GM21717 (cell line): ENCODE data around the gene SPACA4.
"Not testable (repeated sequence)": the region's sequence is repeated elsewhere in the genome, so short reads cannot be mapped to it uniquely, and the experiment has no call there.

Source experiments
- ATAC-seq: cut with Tn5 transposase; IDR thresholded peaks from one replicate; pipeline ENCODE4 v1.9.1; 2021; ENCODE audit warnings: mild to moderate bottlenecking, moderate library complexity; ENCODE audit not compliant: unreplicated experiment

SPACA4 gene

GRCh38 chr19:48606463-48607358 lies at the start of gene SPACA4:
TSS of gene SPACA4 (plus strand) at chr19:48606742. CDS start at chr19:48606979, 237 bp downstream.
- ATAC-seq = no peak

- no peak for ATAC-seq
Measured at GRCh38 chr19:48556825-48557224, 49.7 kb upstream of the SPACA4 start.

GRCh38 chr19:48558018-48558684 lies 48.4 kb upstream of the SPACA4 start:
- no peak for ATAC-seq

GRCh38 chr19:48560095-48560530 lies 46.4 kb upstream of the SPACA4 start:
- ATAC-seq = no peak

- ATAC-seq = no peak
Measured at GRCh38 chr19:48561412-48561811, 45.1 kb upstream of the SPACA4 start.

GRCh38 chr19:48565090-48565489 lies 41.5 kb upstream of the SPACA4 start:
- no peak for ATAC-seq

GRCh38 chr19:48568345-48568886 lies 38.1 kb upstream of the SPACA4 start:
- ATAC-seq = no peak

GRCh38 chr19:48569814-48570213 lies 36.7 kb upstream of the SPACA4 start:
- no peak for ATAC-seq

GRCh38 chr19:48571378-48572162 lies 35.0 kb upstream of the SPACA4 start:
- no peak for ATAC-seq

- ATAC-seq = no peak
Measured at GRCh38 chr19:48573163-48573505, 33.4 kb upstream of the SPACA4 start.

- no peak for ATAC-seq
Measured at GRCh38 chr19:48575931-48576622, 30.5 kb upstream of the SPACA4 start.

GRCh38 chr19:48577908-48578307 lies 28.6 kb upstream of the SPACA4 start:
- not testable (repeated sequence) for ATAC-seq

GRCh38 chr19:48578891-48579290 lies 27.7 kb upstream of the SPACA4 start:
- no peak for ATAC-seq

- no peak for ATAC-seq
Measured at GRCh38 chr19:48582168-48582567, 24.4 kb upstream of the SPACA4 start.

GRCh38 chr19:48587387-48587786 lies 19.2 kb upstream of the SPACA4 start:
- no peak for ATAC-seq

GRCh38 chr19:48588670-48589401 lies 17.7 kb upstream of the SPACA4 start:
- no peak for ATAC-seq

- no peak for ATAC-seq
Measured at GRCh38 chr19:48591021-48591420, 15.5 kb upstream of the SPACA4 start.

GRCh38 chr19:48595171-48595570 lies 11.4 kb upstream of the SPACA4 start:
- no peak for ATAC-seq

GRCh38 chr19:48595833-48596232 lies 10.7 kb upstream of the SPACA4 start:
- no peak for ATAC-seq

GRCh38 chr19:48596237-48596636 lies 10.3 kb upstream of the SPACA4 start:
- no peak for ATAC-seq
